Activated T-cell treated with anti-CD3 and anti-CD28 coated beads, Interleukin-2, amount 50 U/mL, for 72 hours (primary cell): Measurements from ENCODE around the gene AKAP6. TPM values are rescaled to one million over a fixed set of nuclear protein-coding genes. Genes with fewer than 3 reads are reported as not detected.

ENCODE experiments used
- ATAC-seq, 2 donors: fragments of 150-1000 bp; cut with Tn5 transposase; replicated peaks in 1 of 2; 2 replicates each; pipeline ENCODE4 v1.10.0; 2021; ENCODE audit warnings: moderate library complexity in 2 of 2, mild to moderate bottlenecking in 1 of 2
- DNase-seq, 2 donors: peaks; one replicate each; pipeline ENCODE4 v3.0.0; 2021 to 2022; ENCODE audit warnings: mixed read lengths in 1 of 2
- H3K27ac Mint-ChIP-seq: one replicate; pipeline ENCODE4 v1.8.0; 2022; ENCODE audit warnings: mild to moderate bottlenecking, moderate library complexity, mixed read lengths
- H3K27me3 Mint-ChIP-seq: one replicate; pipeline ENCODE4 v1.8.0; 2022; ENCODE audit warnings: low read depth, mixed read lengths
- H3K36me3 Mint-ChIP-seq, 2 donors: one replicate each; pipeline ENCODE4 v1.8.0; 2022; ENCODE audit warnings: mixed read lengths in 2 of 2, mild to moderate bottlenecking in 1 of 2; ENCODE audit not compliant: insufficient read depth in 2 of 2
- H3K4me1 Mint-ChIP-seq: one replicate; pipeline ENCODE4 v1.8.0; 2022; ENCODE audit warnings: low read depth, mixed read lengths
- H3K4me3 Mint-ChIP-seq, 2 donors: one replicate each; pipeline ENCODE4 v1.8.0; 2022; ENCODE audit warnings: mild to moderate bottlenecking in 2 of 2, mixed read lengths in 2 of 2, moderate library complexity in 2 of 2
- H3K9me3 Mint-ChIP-seq, 2 donors: one replicate each; pipeline ENCODE4 v1.8.0; 2022; ENCODE audit warnings: mixed read lengths in 2 of 2
- total RNA-seq, 2 donors: library from RNA; stranded (reverse); gene quantifications; one replicate each; pipeline ENCODE4 v1.2.3, GENCODE V29; 2022

Gene AKAP6
- total RNA-seq, 2 donors from 2014 or later, result 3.6 to 3.9 TPM

- no peak overlapping the region for H3K4me3 Mint-ChIP-seq
- H3K27ac Mint-ChIP-seq, result no peak overlapping the region
- no peaks in the 10 kb centered on the region for H3K4me1 Mint-ChIP-seq
- no peaks in the 10 kb centered on the region for H3K27me3 Mint-ChIP-seq
- H3K9me3 Mint-ChIP-seq, result no peaks in the 10 kb centered on the region
- ATAC-seq (no peak), DNase-seq (no peak)
- no peaks in the 10 kb centered on the region for H3K36me3 Mint-ChIP-seq
Observed at GRCh38 chr14:32720927-32721326, 391.8 kb downstream of the AKAP6 start.

DNA sequence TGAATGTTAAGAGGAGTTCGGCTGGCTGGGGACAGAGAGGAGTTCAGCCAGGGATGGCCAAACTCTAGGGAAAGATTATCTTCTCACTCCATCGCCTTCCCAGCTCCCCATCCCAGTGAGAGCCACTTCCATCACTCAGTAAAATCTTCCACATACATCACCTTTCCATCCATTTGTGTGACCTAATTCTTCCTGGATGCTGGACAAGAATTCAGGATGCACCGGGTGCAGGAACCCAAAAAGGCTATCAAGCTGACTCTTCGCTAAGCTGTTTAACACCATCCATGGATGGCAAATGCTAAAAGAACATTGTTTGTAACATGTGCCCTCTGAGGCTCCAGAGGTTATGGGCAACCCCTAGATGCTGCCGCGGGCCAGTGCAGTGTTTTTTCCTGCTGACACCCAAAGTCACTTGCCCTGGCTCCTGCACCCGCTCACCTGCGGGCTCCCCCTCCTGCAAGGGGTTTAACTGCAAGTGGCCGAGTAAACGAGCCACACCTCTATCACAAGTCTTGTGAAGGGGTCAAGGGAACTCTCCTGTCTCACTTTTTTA is 393.6 kb downstream of the AKAP6 start:
- no peaks in the 10 kb centered on the region for H3K27me3 Mint-ChIP-seq
- ATAC-seq, result no peak
- H3K4me1 Mint-ChIP-seq, result no peaks in the 10 kb centered on the region
- no peak for DNase-seq
- no peaks in the 10 kb centered on the region for H3K36me3 Mint-ChIP-seq
- H3K4me3 Mint-ChIP-seq, result no peak overlapping the region
- H3K27ac Mint-ChIP-seq, result no peak overlapping the region
- no peaks in the 10 kb centered on the region for H3K9me3 Mint-ChIP-seq

DNA sequence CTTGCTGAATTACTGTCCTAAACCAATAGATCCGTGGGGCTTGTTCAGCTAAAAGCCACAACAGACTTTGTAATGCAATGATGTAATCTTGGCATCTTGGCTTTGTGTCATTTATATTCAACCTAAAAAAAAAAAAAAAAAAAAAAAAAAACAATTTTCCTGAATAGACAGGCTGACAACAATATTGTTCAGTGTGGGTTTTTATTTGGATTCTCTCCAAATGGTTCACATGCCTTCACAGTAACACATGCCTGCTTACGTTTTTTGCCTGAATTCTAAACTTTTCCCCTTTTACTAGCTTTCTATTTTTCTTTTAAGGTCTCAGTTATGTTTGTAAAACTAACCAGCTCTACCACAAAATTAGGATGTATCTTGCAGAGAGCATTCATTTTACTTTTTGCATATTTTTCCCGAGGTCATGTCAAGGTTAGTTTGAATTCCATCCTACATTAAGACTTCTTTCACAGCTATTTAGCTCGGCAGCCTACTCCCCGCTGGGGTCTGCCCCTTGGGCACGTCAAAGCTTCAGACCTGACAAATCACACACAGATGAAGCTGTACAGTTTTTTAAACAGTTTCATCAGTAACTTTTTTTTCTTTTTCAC is 395.9 kb downstream of the AKAP6 start:
- Mint-ChIP-seq H3K27me3 (no peaks in the 10 kb centered on the region), H3K4me3 (no peak overlapping the region), H3K4me1 (no peaks in the 10 kb centered on the region), H3K27ac (no peak overlapping the region), H3K9me3 (no peaks in the 10 kb centered on the region), H3K36me3 (no peaks in the 10 kb centered on the region)
- ATAC-seq (no peak), DNase-seq (no peak)

DNA sequence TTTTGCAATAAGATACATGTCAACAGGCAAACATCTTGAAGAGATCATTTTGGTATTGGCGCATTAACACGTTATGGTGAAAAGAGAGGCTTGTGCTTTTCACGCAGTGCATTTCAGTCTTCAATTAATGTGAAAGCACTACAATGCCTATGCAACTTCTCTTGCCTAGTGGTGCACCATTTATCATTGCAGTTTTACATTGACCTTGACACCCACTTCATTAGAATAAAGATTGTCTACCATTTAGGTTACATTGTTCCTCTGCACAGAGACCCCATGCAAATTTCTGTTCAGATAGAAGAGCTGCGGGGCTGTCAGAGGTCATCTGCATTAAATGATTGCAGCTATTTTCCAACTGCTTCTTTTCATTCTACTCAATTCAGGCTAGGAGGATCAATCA is 397.4 kb downstream of the AKAP6 start:
- no peak for ATAC-seq
- Mint-ChIP-seq H3K4me3 (no peak overlapping the region), H3K27ac (no peak overlapping the region), H3K4me1 (no peaks in the 10 kb centered on the region), H3K27me3 (no peaks in the 10 kb centered on the region), H3K36me3 (no peaks in the 10 kb centered on the region), H3K9me3 (no peaks in the 10 kb centered on the region)
- no peak for DNase-seq

- no peaks in the 10 kb centered on the region for H3K36me3 Mint-ChIP-seq
- no peaks in the 10 kb centered on the region for H3K9me3 Mint-ChIP-seq
- no peak overlapping the region for H3K27ac Mint-ChIP-seq
- H3K27me3 Mint-ChIP-seq, result no peaks in the 10 kb centered on the region
- no peak for DNase-seq
- H3K4me3 Mint-ChIP-seq, result no peak overlapping the region
- no peak for ATAC-seq
- no peaks in the 10 kb centered on the region for H3K4me1 Mint-ChIP-seq
Observed at GRCh38 chr14:32727832-32728231, 398.7 kb downstream of the AKAP6 start.

- no peaks in the 10 kb centered on the region for H3K9me3 Mint-ChIP-seq
- H3K4me3 Mint-ChIP-seq, result no peak overlapping the region
- H3K27me3 Mint-ChIP-seq, result no peaks in the 10 kb centered on the region
- DNase-seq (no peak), ATAC-seq (no peak)
- H3K36me3 Mint-ChIP-seq, result no peaks in the 10 kb centered on the region
- H3K27ac Mint-ChIP-seq, result no peak overlapping the region
- H3K4me1 Mint-ChIP-seq, result no peaks in the 10 kb centered on the region
Observed at GRCh38 chr14:32728526-32728925, 399.4 kb downstream of the AKAP6 start.

DNA sequence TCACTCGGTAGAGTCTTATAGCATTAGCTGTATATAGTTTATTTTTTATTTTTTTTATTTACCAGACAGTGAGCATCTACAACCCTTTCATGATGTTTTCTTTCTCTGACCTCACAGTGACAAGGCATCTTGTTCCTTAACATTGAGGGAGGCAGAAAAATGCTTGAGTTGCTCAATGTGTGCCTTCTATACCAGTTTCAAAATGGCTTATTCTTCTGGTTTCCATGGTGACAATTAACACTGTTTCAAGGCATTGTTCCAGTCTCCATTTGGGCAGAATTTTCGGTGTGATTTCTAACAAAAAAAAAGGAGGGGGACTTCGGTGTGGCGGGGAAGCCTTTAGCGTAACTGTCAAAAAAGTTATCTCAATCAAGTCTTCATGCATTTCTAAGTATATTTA is 399.9 kb downstream of the AKAP6 start:
- H3K27ac Mint-ChIP-seq, result no peak overlapping the region
- H3K4me3 Mint-ChIP-seq, result no peak overlapping the region
- no peaks in the 10 kb centered on the region for H3K27me3 Mint-ChIP-seq
- no peaks in the 10 kb centered on the region for H3K9me3 Mint-ChIP-seq
- ATAC-seq, result no peak
- no peak for DNase-seq
- no peaks in the 10 kb centered on the region for H3K36me3 Mint-ChIP-seq
- no peaks in the 10 kb centered on the region for H3K4me1 Mint-ChIP-seq

GRCh38 chr14:32731249-32731648 is 402.2 kb downstream of the AKAP6 start:
- DNase-seq, result no peak

DNA sequence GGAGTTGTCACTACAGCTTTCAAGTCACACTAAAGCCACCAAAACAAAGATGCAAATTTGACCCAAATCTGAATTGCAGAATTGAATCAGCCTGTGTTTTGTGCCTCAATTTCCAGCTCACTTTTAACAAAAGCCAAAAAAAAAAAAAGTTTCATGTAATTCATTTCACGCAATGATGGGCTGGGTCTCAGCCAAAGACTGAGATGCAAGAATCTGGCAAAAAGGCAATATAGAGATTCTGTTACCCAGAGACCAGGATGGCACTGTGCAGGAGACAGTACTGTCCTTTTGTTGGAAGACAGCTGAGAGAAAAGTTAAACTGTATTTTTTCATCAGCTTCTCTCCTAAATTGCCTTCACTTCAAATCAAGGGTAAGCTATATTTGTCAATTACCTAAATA is 403.9 kb downstream of the AKAP6 start:
- H3K9me3 Mint-ChIP-seq, result no peaks in the 10 kb centered on the region
- ATAC-seq (no peak), DNase-seq (no peak)
- H3K36me3 Mint-ChIP-seq, result no peaks in the 10 kb centered on the region
- no peaks in the 10 kb centered on the region for H3K27me3 Mint-ChIP-seq
- H3K4me1 Mint-ChIP-seq, result no peaks in the 10 kb centered on the region
- H3K4me3 Mint-ChIP-seq, result no peak overlapping the region
- H3K27ac Mint-ChIP-seq, result no peak overlapping the region

More at GRCh38 chr14:32731249-32731648, 402.2 kb downstream of the AKAP6 start:
- no peaks in the 10 kb centered on the region for H3K27me3 Mint-ChIP-seq
- no peaks in the 10 kb centered on the region for H3K9me3 Mint-ChIP-seq
- ATAC-seq, result no peak
- no peak overlapping the region for H3K4me3 Mint-ChIP-seq
- no peaks in the 10 kb centered on the region for H3K4me1 Mint-ChIP-seq
- no peaks in the 10 kb centered on the region for H3K36me3 Mint-ChIP-seq
- no peak overlapping the region for H3K27ac Mint-ChIP-seq

DNA sequence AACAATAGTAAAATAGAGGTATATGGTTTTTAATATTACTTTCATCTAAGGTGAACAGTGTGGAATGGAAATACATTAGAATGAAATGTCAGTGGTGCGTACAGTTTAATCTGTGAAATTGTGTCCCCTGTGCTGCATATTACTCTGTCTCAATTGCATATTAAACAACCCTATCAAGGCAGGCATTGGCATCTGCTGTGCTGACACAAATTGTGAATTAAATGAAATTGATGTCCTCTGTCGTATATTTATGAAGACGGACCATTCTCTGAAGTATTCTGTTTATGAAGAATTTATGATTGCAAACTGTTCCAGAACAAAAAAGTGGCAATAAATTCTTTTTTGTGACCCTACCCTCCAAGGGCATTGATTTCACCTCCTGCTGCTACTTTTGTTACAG is 405.2 kb downstream of the AKAP6 start:
- DNase-seq, result no peak
- no peak overlapping the region for H3K27ac Mint-ChIP-seq
- H3K27me3 Mint-ChIP-seq, result no peaks in the 10 kb centered on the region
- no peaks in the 10 kb centered on the region for H3K9me3 Mint-ChIP-seq
- H3K4me3 Mint-ChIP-seq, result no peak overlapping the region
- H3K36me3 Mint-ChIP-seq, result no peaks in the 10 kb centered on the region
- no peak for ATAC-seq
- no peaks in the 10 kb centered on the region for H3K4me1 Mint-ChIP-seq

- Mint-ChIP-seq H3K36me3 (no peaks in the 10 kb centered on the region), H3K4me3 (no peak overlapping the region), H3K27ac (no peak overlapping the region), H3K4me1 (no peaks in the 10 kb centered on the region), H3K27me3 (no peaks in the 10 kb centered on the region), H3K9me3 (peaks cover 0 to 2% of the 10 kb centered on the region in 2 donors)
- DNase-seq (no peak), ATAC-seq (no peak)
Observed at GRCh38 chr14:32737621-32738020, 408.5 kb downstream of the AKAP6 start.

DNA sequence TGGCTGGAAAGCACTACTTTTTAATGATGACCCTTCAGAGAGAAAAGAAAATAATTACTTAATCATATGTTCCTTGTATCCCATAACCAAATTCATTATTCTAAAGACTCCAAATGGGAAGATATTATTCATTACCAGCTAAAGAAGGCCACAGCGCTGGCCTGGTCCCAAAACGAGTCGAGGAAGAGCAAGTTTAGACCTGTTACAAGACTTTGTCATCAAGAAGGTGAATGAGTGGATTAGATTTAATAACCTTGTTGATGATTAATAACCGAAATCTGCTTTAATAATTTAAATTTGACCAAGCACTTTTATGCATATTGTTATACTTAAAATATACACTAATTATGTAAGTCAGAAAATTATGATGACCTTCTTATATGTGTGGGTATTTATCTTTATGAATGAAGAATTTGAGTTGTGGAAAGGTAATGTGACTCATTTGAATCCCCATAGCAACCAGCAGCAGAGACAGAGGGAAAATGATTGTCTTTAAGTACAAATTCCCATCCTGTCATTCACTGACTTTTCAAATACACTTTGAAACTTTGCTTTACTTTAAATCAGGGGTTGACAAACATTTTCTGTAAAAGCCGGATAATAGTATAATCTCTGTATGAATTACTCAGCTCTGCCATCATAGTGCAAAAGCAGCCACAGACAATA is 409.2 kb downstream of the AKAP6 start:
- no peak for DNase-seq
- H3K4me1 Mint-ChIP-seq, result no peaks in the 10 kb centered on the region
- H3K4me3 Mint-ChIP-seq, result no peak overlapping the region
- no peaks in the 10 kb centered on the region for H3K36me3 Mint-ChIP-seq
- no peaks in the 10 kb centered on the region for H3K27me3 Mint-ChIP-seq
- peaks cover 0 to 2% of the 10 kb centered on the region in 2 donors for H3K9me3 Mint-ChIP-seq
- no peak for ATAC-seq
- no peak overlapping the region for H3K27ac Mint-ChIP-seq

DNA sequence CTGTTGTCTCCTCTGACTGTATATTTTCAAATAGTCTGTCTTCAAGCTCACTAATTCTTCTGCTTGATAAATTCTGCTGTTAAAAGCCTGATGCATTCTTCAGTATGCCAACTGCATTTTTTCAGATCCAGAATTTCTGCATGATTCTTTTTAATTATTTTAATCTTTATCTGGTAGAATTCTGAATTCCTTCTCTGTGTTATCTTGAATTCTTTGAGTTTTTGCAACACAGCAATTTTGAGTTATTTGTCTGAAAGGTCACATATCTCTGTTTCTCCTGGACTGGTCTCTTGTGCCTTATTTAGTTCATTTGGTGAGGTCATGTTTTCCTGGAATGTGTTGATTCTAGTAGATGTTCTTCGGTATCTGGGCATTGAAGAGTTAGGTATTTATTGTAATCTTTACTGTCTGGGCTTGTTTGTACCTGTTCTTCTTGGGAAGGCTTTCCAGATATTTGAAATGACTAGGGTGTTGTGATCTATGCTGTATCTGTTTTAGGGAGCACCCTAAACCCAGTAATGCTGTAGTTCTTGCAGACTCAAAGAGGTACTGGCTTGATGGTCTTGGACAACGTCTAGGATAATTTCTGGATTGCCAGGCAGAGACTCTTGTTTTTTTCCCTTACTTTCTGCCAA is 415.8 kb downstream of the AKAP6 start:
- no peaks in the 10 kb centered on the region for H3K4me1 Mint-ChIP-seq
- ATAC-seq (no peak), DNase-seq (no peak)
- H3K9me3 Mint-ChIP-seq, result peaks cover 2 to 5% of the 10 kb centered on the region in 2 donors
- no peaks in the 10 kb centered on the region for H3K27me3 Mint-ChIP-seq
- H3K27ac Mint-ChIP-seq, result no peak overlapping the region
- peaks cover 0 to 5% of the 10 kb centered on the region in 2 donors for H3K36me3 Mint-ChIP-seq
- no peak overlapping the region for H3K4me3 Mint-ChIP-seq
